ENCODE results near the gene CCDC54. TPM values are rescaled to one million over a fixed set of nuclear protein-coding genes. Genes with fewer than 3 reads are reported as not detected.
A peak's percentile ranks its signal among the peaks of the same experiment; 100 is the strongest.

CCDC54 gene
- total RNA-seq, 2 donors from 2014 or later, result not detected

- Histone ChIP-seq H3K27ac (no peak overlapping the region), H3K36me3 (no peaks in the 10 kb centered on the region), H3K4me3 (no peak overlapping the region), H3K4me1 (ENCODE audit: control insufficient read depth in 1 of 2, low read depth in 2 of 2) (no peaks in the 10 kb centered on the region), H3K9me3 (peaks cover 11% of the 10 kb centered on the region), H3K27me3 (replicated peaks; ENCODE audit: insufficient read depth) (no peaks in the 10 kb centered on the region)
- TF ChIP-seq CTCF (IDR thresholded peaks at IDR 0.05), result no peak
- ATAC-seq (ENCODE audit: insufficient number of reproducible peaks, low FRiP score, low read depth) (no peak), DNase-seq (ENCODE audit: low spot score) (no peak)
Measured at GRCh38 chr3:107413264-107413663, 36.0 kb downstream of the CCDC54 start.

GRCh38 chr3:107414325-107414964 is 37.2 kb downstream of the CCDC54 start:
- TF ChIP-seq CTCF (IDR thresholded peaks at IDR 0.05), result no peak
- H3K4me1 ChIP-seq (ENCODE audit: control insufficient read depth in 1 of 2, low read depth in 2 of 2), result no peaks in the 10 kb centered on the region

GRCh38 chr3:107416138-107416537 is 38.9 kb downstream of the CCDC54 start:
- Histone ChIP-seq H3K4me1 (ENCODE audit: control insufficient read depth in 1 of 2, low read depth in 2 of 2) (peaks cover 0 to 4% of the 10 kb centered on the region in 2 donors), H3K36me3 (no peaks in the 10 kb centered on the region), H3K9me3 (no peaks in the 10 kb centered on the region), H3K27me3 (replicated peaks; ENCODE audit: insufficient read depth) (no peaks in the 10 kb centered on the region), H3K27ac (no peak overlapping the region), H3K4me3 (no peak overlapping the region)
- no peak for TF ChIP-seq CTCF (IDR thresholded peaks at IDR 0.05)
- DNase-seq (ENCODE audit: low spot score), result no peak
- no peak for ATAC-seq (ENCODE audit: insufficient number of reproducible peaks, low FRiP score, low read depth)

More at GRCh38 chr3:107414325-107414964, 37.2 kb downstream of the CCDC54 start:
- H3K27ac ChIP-seq, result no peak overlapping the region
- ATAC-seq (ENCODE audit: insufficient number of reproducible peaks, low FRiP score, low read depth) (no peak), DNase-seq (ENCODE audit: low spot score) (no peak)
- H3K9me3 ChIP-seq, result peaks cover 7% of the 10 kb centered on the region
- H3K27me3 ChIP-seq (replicated peaks; ENCODE audit: insufficient read depth), result no peaks in the 10 kb centered on the region
- H3K4me3 ChIP-seq, result no peak overlapping the region
- no peaks in the 10 kb centered on the region for H3K36me3 ChIP-seq

- Histone ChIP-seq H3K9me3 (no peaks in the 10 kb centered on the region), H3K27ac (no peak overlapping the region), H3K36me3 (no peaks in the 10 kb centered on the region), H3K4me1 (ENCODE audit: control insufficient read depth in 1 of 2, low read depth in 2 of 2) (peaks cover 0 to 4% of the 10 kb centered on the region in 2 donors), H3K27me3 (replicated peaks; ENCODE audit: insufficient read depth) (no peaks in the 10 kb centered on the region), H3K4me3 (no peak overlapping the region)
- ATAC-seq (ENCODE audit: insufficient number of reproducible peaks, low FRiP score, low read depth) (no peak), DNase-seq (ENCODE audit: low spot score) (no peak)
- TF ChIP-seq CTCF (IDR thresholded peaks at IDR 0.05), result no peak
Measured at GRCh38 chr3:107416886-107417285, 39.6 kb downstream of the CCDC54 start.

- Histone ChIP-seq H3K4me3 (peak overlapping the region; percentile 68), H3K27me3 (replicated peaks; ENCODE audit: insufficient read depth) (no peaks in the 10 kb centered on the region), H3K9me3 (no peaks in the 10 kb centered on the region), H3K36me3 (no peaks in the 10 kb centered on the region), H3K27ac (no peak overlapping the region), H3K4me1 (ENCODE audit: control insufficient read depth in 1 of 2, low read depth in 2 of 2) (peaks cover 0 to 4% of the 10 kb centered on the region in 2 donors)
- peak; percentile 63 for TF ChIP-seq CTCF (IDR thresholded peaks at IDR 0.05)
- ATAC-seq (ENCODE audit: insufficient number of reproducible peaks, low FRiP score, low read depth) (no peak), DNase-seq (ENCODE audit: low spot score) (no peak)
Measured at GRCh38 chr3:107421170-107421792, 44.0 kb downstream of the CCDC54 start.
